ENCODE data around the gene NOX3. TPM values are rescaled to one million over a fixed set of nuclear protein-coding genes. Genes with fewer than 3 reads are reported as not detected.
"Not testable (repeated sequence)": the region's sequence is repeated elsewhere in the genome, so short reads cannot be mapped to it uniquely, and the experiment has no call there.

The NOX3 gene
- total RNA-seq, 2 experiments from 2014 or later, result not detected

GRCh38 chr6:155472886-155473285, 17.2 kb upstream of the NOX3 start:
- POLR2A ChIA-PET, result no interaction called here
- CTCF ChIA-PET, result interaction anchor here (1.2 kb wide), 1 partner anchor 31 kb away, joined by 3 read pairs; no protein-coding TSS in a partner anchor

- POLR2A ChIA-PET, result not testable (repeated sequence)
- CTCF ChIA-PET, result interaction anchor here (1.2 kb wide), 1 partner anchor 12 kb away, joined by 3 read pairs; no protein-coding TSS in a partner anchor
These were observed 15.5 kb upstream of the NOX3 start for GRCh38 chr6:155470979-155471616.

DNA sequence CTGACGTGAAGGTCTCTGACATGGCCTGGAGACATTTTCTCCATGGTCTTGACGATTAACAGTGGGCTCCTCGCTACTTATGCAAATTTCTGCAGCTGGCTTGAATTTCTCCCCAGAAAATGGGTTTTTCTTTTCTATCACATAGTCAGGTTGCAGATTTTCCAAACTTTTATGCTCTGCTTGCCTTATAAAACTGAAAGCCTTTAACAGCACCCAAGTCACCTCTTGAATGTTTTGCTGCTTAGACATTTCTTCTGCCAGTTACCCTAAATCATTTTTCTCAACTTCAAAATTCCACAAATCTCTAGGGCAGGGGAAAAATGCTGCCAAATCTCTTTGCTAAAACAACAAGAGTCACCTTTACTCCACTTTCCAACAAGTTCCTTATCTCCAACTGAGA, 12.9 kb upstream of the NOX3 start:
- CTCF ChIA-PET, POLR2A ChIA-PET: not testable (repeated sequence)

- POLR2A ChIA-PET, result no interaction called here
- CTCF ChIA-PET, result no interaction called here
These were observed 10.9 kb upstream of the NOX3 start for GRCh38 chr6:155466539-155466938.

DNA sequence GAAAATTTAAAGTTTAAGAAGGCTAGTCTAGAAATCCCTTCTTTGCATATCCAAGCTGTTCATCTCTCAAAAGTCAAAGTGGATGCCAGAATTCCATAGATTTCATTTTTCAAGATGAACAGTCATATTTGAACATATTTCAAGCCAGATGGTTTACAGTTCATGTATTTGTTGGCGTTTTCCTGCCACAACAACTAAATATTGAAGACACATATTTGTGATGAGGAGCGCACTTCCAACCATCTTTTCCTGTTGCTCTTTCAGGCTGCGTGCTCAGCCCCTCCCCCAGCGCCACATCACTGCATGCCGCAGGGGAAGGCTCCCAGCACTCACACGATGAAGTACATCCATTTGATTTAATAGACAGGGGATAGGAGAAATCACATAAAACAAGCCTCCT, 5.9 kb upstream of the NOX3 start:
- CTCF ChIA-PET, result no interaction called here
- POLR2A ChIA-PET, result no interaction called here

- POLR2A ChIA-PET, result no interaction called here
- CTCF ChIA-PET, result no interaction called here
These were observed 1.2 kb downstream of the NOX3 start for GRCh38 chr6:155454471-155454870.

- POLR2A ChIA-PET, result no interaction called here
These were observed 1.6 kb downstream of the NOX3 start for GRCh38 chr6:155454008-155454407.

DNA sequence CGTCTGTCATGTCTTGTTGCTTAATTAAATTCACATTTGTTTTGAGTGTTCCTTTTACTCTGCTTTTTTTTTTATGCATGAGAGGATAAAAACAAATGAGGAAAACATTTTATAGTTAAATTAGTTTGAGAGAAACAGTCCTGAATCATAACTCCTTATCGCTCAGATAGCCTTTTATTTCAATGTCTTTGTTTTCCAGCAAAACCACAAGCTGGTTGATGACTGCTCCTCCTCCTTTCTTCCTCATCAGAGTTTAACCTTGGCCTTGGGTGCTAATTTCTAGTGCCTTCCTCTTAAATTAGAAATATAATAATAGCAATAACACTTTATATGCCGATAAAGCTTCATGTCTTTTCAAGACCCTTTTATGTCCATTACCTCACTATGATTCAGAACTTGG, 3.1 kb downstream of the NOX3 start:
- POLR2A ChIA-PET, result no interaction called here
- CTCF ChIA-PET, result no interaction called here

More at GRCh38 chr6:155454008-155454407, 1.6 kb downstream of the NOX3 start:
- CTCF ChIA-PET, result no interaction called here

DNA sequence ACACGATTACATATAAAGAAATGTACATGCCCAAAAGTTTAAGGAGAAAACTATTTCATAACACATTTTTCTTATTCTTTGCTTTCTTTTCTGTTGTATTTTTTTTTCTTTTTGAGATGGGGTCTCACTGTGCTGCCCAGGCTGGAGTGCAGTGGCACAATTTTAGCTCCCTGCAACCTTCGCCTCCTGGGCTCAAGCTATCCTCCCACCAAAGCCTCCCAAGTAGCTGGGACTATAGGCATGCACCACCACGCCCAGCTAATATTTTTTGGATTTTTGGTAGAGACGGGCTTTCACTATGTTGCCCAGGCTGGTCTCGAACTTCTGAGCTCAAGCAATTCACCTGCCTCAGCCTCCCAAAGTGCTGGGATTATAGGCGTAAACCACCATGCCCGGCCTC, 4.1 kb downstream of the NOX3 start:
- CTCF ChIA-PET, POLR2A ChIA-PET: not testable (repeated sequence)

DNA sequence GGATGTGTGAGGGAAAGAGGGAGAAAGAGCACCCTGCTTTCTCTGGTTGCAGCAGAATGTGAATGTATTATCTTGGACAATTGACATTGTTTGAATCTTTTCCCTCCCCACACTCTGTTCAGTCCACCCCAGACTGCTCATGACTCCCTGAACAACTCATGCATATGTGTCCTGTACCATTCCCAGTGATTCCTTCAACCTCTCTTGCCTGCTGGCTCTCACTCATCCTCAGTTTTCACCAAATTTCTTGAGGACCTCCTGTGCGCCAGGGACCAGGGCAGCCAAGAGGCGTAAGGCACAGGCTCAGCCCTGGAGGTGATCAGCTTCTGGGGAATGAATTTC, 5.4 kb downstream of the NOX3 start:
- POLR2A ChIA-PET, result no interaction called here
- CTCF ChIA-PET, result no interaction called here

DNA sequence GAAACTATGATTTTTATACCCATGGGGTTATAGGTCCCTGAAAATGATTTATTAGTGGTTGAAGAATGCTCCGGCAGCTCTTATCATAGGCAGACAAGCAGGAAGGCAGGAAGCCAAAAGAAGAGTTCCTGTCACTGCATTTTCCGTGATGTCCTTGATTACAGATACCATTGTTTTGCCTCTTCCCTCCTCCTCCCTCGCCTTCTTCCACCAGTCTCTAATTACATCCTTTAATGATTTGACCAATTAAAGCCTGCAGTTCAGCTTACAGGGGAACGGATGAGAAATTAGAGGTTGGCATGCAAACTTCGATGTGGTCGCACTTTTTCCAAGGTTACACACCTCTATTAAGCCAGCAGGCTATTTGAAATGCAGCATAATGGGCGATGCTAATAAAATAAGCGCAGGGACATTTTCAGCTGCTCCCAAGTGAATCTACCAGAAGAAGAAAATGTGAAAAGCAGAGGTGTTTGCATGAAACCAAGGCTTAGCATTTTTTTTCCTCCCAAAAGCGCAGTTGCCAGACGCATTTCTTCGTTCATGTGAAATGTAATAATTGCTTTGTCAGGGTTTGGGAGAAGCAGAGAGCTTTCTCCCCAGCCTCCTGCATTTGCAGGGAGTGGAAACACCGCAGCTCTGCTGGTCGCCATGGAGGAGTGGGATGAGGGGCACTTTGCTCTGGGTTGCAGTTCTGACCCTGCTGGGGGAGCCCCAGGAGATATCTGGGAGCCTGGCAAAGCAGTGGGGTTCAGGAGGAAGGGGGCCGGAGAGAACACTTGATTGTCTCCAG, 6.0 kb downstream of the NOX3 start:
- CTCF ChIA-PET, result no interaction called here
- POLR2A ChIA-PET, result no interaction called here

DNA sequence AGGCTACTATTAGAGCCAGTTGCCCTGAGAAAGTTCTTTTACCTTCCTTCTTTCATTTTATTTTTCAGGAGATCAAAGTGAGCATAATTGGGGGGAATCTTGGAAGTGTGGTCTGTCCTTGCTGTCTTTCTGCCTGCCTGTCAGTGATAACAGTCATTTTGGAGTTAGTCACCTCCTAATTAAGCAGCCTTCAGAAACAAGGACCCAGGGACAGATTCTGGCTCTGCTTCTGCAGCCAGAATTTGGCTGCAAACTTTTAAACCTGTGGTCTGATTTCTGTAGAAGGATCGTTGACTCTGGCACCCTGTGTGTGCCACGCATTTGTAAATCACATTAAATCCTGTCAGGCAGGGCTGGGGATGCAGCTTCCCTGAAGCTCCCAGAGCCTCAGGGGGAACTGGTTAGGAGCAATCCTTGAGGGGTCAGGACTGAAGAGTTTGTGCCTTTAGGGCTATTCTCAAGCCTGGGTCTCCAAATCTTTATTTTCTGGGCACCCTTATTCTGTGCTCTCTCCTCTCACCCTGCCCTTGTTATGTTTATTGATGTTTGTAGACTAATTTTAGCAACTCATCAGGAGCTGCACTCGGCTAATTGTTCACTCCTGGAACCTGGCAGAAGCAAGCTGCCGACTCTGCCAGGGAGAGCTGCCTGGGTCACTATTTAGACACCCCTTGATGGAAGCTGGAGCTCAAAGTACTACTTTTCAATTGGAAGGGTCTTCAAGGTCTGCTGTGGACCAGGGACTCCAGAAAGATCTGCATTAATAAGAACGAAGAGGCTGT, 6.8 kb downstream of the NOX3 start:
- POLR2A ChIA-PET, result no interaction called here

GRCh38 chr6:155447949-155448348, 7.7 kb downstream of the NOX3 start:
- ChIA-PET POLR2A (no interaction called here), CTCF (no interaction called here)

More for the DNA sequence above, 6.8 kb downstream of the NOX3 start:
- CTCF ChIA-PET, result no interaction called here

GRCh38 chr6:155444952-155445903, 10.4 kb downstream of the NOX3 start:
- CTCF ChIA-PET, result no interaction called here
- POLR2A ChIA-PET, result no interaction called here

- CTCF ChIA-PET, result no interaction called here
- POLR2A ChIA-PET, result no interaction called here
These were observed 11.3 kb downstream of the NOX3 start for GRCh38 chr6:155444120-155444917.

DNA sequence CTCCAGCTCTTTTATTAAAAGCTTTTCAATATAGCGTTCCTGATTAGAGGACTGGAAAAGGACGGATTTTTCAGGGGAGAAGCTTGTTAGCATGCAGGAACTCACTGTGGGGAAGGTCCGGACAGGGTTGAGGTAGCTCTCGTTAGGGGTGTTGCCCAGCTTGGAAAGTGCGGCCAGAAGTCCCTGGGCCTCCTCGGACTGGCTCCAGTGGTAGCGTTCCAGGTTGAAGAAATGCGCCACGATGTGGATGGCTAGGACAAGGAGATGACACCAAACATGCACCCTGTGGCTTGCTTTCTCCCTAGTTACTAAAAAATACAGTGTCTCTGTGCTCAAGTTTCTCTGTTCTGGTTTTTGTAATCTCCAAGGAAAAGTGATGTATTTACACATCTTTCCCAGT, 12.5 kb downstream of the NOX3 start:
- ChIA-PET POLR2A (no interaction called here), CTCF (no interaction called here)

DNA sequence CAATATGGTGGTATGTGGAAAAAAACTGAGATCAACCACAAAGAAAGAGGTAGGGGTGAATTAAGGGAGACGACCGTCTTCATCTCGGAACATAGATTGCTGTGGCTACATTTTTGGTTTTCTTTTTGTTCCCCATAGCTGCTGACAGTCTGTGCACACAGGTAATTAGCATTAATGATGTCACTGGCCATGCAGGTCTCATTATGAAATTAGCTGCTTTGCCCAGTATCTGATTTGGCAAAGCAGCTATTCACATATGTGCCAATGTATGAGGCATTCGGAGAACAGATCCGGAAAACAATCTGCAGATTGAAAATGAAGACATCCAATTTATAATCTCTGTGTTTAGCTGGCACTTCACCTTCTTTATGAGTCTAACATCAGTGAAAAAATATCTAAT, 13.1 kb downstream of the NOX3 start:
- ChIA-PET CTCF (interaction anchor here (1.1 kb wide), 1 partner anchor 31 kb away, joined by 3 read pairs; no protein-coding TSS in a partner anchor), POLR2A (no interaction called here)

- CTCF ChIA-PET, result no interaction called here
- POLR2A ChIA-PET, result no interaction called here
These were observed 14.6 kb downstream of the NOX3 start for GRCh38 chr6:155441112-155441465.

DNA sequence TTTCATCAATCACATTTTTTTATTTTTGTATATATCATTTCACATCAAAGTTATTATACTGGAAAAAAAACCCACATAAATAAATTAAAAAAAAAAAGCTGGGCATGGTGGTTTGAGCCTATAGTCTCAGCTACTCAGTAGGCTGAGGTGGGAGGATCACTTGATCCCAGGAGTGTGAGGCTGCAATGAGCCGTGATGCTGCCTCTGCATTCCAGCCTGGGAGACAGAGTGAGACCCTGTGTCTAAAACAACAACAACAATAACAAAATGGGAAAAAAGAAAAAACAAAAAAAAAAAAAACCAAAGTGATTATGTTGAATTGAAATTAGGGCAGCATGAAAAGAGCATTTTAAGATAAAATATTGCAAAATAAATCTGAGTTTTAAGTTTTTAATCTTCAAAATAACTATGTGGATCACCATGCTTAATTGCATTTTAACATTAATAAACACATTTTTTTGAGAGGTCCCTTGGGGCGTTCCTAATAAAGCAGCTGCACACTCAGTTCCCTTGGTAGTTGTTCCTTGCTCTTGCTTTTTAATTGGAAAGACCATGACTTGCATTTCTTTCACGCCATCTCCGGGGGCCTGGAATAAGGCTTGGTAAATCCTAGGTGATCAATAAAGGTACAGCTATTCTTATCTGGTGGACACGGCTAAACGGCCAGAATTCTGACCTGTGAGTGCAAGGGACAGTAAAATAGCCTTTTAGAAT, 15.1 kb downstream of the NOX3 start:
- CTCF ChIA-PET, result no interaction called here
- POLR2A ChIA-PET, result no interaction called here
